T-helper 2 cell (primary cell): ENCODE results near the gene PDILT.
"Not testable (repeated sequence)": the region's sequence is repeated elsewhere in the genome, so short reads cannot be mapped to it uniquely, and the experiment has no call there.

Experiments used
- DNase-seq, 5 experiments: peaks; one replicate each; pipeline versions ENCODE4 v3.0.0 to v3.0.0-alpha.2; 2012 to 2022

Gene PDILT

DNA sequence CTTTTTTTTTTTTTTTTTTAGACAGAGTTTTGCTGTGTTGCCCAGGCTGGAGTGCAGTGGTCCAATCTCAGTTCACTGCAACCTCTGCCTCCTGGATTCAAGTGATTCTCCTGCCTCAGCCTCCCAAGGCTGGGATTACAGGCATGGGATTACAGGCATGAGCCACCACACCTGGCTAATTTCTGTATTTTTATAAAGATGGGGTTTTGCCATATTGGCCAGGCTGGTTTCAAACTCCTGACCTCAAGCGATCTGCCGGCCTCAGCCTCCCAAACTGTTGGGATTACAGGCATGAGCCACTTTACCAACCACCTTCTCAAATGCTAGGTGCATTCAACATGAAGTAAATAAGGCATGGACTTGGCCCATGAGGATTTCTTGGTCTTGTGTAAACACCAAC lies 83.5 kb downstream of the PDILT start:
- DNase-seq, result not testable (repeated sequence)

DNA sequence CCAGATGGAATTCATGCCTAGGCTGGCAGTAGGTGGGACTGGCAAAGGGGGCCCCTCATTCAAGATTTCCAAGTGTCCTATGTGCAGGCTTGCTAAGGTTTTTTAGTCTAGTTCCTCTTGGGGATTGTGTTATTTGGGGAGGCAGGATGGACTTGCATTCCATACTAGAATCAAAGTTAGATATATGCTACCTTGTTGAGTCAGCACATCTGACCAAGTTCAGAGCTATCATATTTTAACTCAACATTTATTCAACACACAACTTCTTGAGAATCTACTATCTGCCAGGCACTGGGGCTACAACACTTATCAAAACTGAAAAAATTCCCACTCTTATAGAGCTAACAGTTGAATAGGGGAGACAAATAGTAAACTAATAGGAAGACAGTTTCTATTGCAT lies 83.9 kb downstream of the PDILT start:
- no peak for DNase-seq

DNA sequence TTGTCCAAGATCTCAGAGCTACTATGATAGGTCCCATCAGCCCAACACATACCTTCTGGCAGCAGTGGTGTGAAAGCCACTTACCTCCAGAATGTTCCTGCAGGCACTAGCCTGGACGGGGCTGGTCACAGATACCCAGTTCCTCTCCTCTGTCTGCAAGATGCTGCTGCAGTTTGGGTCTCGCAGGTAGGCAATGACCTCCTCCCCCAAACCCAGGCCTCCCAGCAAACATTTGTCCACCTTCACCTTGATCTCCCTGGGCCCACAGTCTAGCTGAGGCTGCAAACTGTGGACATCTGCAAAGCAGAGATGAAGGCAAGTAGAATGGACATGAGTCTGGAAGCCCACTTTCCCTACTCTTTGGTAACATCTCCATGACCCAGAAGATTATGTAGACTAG lies 84.4 kb downstream of the PDILT start:
- DNase-seq, result no peak

DNA sequence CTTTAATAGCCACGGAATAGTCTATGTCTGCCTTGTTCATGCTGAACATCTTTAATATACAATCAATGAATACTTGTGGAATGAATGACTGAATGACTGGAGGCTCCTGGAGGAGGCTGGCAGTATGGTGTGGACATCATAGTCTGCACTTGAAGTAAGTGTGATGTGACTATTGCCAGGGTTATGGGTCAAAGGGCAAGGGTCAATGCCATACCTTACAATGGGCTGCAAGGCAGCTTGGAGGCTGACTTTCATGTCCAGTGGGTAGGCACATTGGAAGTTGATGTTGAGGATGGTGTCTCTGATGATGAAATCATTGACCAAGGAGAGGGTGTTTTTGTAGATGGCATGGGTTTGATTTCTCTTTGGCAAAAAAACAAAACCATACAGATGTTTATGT lies 85.1 kb downstream of the PDILT start:
- no peak for DNase-seq

DNA sequence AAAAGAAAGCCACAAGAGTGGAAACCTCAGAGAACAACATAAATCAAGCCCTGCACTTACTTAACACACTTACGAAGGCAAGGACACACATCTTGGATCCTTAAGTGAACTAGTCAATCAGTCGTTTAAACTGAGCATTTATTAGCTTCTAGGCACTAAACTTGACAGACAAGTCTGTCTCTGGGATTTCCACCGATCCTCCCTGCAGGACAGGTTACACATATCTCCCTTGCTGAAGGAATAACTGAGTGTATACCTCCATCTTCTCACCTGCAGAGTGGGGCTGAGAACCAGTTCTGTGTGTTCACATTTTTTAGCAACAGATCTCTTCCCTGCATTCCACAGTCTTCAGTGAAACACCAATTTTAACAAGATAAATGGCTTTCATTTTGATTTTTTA lies 86.1 kb downstream of the PDILT start:
- DNase-seq, result no peak

DNA sequence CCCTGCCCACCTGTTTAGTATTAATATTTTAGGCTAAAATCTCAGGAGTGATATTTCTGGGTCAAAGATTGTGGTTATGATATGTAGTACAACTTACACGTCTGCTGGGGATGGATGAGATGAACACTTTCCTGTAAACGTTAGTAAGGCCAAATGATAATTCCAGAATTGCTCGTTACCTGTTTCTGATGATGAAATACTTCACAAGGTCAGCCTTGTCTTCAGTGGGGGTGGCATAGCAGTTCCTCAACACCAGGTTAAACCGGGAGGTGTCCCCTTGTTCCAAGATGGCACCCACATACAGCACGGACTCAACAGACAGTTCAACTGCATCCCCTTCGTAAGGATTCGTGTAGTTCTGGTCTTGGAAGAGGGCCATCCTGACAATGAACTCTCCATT lies 86.5 kb downstream of the PDILT start:
- DNase-seq, result no peak

DNA sequence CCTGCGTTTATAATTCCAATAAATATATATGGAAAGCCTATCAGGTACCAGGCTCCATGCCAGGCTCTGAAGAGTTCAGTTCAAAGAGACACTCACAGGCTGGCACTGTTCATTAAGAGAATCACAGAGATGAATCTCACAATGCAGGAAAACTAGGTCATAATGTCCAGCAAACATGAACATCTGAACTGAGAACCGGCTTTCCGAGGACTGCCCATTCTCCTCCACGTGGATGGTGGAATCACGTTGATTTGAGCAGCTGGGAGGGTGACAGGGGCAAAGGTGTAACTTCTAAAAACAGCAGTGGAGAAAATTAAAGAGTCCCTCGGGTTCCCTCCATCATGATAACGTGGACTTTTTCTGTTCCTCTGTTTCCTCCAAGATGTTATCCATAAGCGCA lies 87.4 kb downstream of the PDILT start:
- DNase-seq, result no peak

DNA sequence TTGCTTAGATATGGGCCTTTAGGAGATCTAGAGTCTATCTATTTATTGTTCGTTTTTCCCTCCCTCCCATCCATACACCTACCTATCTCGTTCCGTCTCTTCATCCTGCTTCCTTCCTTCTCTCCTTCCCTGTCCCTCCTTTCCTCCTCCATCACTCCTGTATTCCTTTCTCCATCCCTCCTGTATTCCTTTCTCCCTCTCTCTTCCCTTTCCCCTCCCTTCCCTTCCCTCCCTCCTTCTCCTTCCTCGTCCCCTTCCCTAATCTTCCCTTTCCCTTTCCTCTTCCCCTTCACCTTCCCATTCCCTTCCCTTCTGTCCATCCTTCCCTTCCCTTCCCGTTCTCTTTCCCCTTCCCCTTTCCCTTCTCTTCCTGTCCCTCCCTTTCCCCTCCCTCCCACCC lies 87.8 kb downstream of the PDILT start:
- no peak for DNase-seq

DNA sequence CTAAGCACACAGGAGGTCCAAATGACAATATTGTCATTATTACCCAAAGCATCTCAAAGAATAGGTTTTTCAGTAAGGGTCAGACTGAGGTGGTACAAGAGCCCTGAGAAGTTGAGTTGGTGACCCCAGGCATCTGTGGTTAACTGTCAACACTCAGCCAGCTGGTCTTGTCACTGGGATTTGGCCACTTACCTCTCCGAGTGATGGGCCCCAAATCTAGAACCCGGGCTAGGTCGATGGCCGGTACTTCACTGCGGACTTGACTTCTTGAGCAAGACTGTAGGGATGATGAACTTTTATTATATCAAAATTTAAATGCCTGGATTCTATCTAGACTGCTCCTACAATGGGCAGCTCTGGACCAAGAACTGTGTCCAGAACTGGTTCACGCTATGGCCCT lies 88.8 kb downstream of the PDILT start:
- DNase-seq, result no peak

DNA sequence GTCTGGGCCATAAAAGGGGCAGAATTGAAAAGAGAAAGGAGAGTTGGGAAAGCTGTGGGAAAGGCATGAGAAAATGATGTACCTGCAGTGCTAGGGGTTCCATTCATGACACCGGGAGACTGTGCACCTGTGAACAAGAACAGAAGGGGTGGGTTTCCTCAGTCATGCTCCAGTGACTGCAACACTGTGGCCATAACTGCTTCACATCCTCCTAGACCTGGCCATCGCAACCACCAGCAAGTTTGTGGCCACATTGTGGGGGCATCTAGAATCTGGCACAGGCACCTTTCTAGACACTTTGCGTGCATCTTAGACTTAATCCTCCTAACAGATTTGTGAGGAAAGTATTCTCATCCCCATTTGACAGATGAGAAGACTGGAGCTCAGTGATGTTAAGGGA lies 90.0 kb downstream of the PDILT start:
- DNase-seq, result no peak

DNA sequence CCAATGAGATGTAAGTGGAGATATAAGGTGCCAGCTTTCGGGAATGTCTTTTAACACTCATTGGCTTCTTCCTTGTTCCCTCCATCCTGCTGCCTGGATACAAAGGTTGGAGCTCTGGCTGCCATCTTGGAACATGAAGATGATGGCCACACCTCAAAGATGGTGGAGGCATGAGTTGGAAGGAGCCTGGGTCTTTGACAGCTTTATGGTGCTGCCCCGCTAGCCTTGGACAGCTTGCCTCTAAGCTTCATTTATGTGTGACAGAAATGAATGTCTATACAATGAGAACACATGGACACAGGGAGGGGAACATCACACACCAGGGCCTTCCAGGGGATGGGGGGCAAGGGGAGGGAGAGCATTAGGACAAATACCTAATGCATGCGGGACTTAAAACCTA lies 90.8 kb downstream of the PDILT start:
- no peak for DNase-seq

DNA sequence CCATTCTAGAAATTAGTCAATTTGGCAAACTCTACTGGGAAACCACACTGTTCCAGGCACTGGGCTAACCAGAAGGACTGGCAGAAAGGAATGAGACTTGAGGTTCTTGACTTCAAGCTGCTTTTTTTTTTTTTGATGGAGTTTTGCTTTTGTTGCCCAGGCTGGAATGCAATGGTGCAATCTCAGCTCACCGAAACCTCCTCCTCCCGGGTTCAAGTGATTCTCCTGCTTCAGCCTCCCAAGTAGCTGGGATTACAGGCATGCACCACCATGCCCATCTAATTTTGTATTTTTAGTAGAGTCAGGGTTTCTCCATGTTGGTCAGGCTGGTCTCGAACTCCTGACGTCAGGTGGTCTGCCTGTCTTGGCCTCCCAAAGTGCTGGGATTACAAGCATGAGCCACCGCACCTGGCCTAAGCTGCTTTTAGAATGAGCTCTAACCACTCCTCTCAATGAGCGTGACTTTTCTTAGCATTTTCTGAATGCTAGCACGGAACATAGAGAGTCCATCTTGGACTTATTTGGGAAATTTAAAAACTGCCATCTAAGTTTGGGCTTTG lies 91.9 kb downstream of the PDILT start:
- not testable (repeated sequence) for DNase-seq

DNA sequence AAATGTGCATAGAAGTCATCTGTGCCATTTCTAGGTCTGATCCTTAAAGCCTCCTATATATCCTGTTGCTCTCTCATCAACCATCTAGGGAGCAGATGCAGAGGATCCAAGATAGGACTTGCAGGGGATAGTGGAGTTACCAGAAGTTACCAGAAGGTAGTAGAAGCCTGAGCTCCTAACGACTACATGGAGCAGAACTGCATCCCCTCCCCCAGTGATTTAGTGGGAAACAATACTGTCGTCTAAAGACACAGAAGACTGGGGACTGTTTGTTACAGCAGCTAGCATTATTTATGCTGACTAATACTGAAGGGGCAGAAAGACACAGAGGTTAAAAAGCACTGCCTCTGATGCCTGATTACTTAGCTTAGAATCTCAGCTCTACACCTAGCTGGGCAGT lies 93.0 kb downstream of the PDILT start:
- DNase-seq, result no peak

DNA sequence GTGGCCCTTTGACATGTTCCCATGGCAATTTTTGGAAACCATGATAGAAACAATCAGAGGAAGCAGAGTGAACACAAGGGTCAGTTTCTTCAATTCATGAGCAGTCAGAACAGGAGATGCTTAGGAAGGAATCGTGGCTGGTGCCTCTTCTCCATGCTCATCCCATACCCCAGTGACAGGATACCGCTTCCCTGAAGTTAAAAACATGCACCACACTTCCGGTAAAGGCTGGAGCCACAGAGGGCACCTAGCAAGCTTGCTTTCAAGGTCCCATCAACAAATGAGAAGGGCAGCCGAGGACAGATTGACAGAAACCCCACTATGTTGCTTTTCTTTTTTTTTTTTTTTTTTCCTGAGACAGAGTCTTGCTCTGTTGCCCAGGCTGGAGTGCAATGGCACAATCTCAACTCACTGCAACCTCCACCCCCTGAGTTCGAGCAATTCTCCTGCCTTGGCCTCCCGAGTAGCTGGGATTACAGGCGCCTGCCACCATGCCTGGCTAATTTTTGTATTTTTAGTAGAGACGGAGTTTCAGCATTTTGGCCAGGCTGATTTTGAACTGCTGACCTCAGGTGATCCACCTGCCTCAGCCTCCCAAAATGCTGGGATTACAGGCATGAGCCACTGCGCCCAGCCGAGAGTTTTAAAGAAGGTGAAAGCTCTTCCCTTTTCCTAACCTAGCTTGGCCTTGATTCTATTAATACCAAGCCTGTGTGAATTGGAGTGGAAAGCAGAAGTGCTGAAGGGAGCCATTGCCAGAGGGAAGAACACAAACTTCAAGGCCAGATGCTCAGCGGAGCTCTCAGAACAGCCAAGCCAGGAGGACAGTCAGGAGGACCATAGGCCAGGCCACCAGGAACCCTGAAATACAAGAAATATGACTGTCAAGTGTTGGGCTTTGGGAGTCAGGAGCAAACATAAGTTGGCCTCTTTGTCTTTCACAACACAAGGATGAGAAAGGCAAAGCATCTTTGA lies 93.8 kb downstream of the PDILT start:
- no peak for DNase-seq

DNA sequence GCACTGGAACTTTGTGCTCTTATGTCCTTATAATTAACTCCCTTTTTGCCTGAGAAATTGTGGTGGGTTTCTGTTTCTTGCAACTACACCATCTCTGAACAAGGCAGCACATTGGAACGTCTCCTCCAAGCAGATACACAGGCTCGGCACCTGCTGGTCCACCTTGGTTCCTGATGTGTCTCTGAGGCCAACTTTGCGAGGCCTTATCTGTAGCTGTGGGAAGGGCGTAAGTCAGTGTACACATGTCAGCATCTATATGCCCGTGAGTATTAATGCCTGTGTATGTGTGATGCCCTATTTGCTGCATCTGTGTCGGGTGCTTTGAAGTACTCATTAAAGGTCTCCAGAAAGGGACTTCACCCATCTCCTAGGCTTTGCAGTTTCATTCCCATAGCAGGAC lies 94.8 kb downstream of the PDILT start:
- DNase-seq, result no peak
